Measurements from ENCODE around the gene CSNK1G1. TPM values are rescaled to one million over a fixed set of nuclear protein-coding genes. Genes with fewer than 3 reads are reported as not detected.

Gene CSNK1G1
- total RNA-seq, 1 experiment from 2014 or later = 19.6 TPM

DNA sequence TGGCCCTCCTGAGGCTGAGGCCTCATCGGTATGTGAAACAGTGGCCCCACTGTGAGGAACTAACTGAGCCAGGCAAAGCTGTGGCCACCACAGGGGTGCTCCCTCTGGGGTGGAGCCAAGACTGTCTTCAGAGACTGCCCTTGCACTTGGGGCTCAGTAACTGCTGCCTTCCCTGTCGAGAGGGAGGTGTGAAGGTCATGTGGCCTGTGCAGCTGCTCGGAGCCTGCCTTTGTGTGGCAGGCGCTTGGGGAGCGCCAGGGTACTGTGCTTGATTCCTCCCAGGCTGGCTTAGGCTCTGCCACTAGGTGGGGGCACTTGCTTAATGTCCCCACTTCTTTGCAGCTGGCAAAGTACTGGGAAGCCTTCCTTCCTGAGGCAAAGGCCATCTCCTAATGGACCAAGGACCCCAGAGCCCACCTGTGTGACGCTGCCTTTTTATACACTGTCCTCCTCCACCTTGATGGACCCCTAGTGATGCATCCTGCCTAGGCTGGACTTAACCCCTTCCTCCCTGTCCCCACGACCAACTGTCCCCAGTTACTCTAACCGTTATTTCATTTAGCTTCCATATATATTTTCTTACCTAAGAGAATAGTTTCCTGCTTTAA is 218.6 kb downstream of the CSNK1G1 start:
- no peak overlapping the region for H2AFZ ChIP-seq
- no TSS peak for BruUV-seq (replicated peaks)
- intact Hi-C loops (cut with micrococcal nuclease; ENCODE audit: unreplicated experiment) = no loop called here
- H3K27ac ChIP-seq = no peak overlapping the region
- H3K9me3 ChIP-seq (ENCODE audit: insufficient read depth, low read depth) = no peaks in the 10 kb centered on the region
- no peak for TF ChIP-seq EZH2 (IDR thresholded peaks at IDR 0.05; ENCODE audit: low read depth)
- TF ChIP-seq, protein P1, sequence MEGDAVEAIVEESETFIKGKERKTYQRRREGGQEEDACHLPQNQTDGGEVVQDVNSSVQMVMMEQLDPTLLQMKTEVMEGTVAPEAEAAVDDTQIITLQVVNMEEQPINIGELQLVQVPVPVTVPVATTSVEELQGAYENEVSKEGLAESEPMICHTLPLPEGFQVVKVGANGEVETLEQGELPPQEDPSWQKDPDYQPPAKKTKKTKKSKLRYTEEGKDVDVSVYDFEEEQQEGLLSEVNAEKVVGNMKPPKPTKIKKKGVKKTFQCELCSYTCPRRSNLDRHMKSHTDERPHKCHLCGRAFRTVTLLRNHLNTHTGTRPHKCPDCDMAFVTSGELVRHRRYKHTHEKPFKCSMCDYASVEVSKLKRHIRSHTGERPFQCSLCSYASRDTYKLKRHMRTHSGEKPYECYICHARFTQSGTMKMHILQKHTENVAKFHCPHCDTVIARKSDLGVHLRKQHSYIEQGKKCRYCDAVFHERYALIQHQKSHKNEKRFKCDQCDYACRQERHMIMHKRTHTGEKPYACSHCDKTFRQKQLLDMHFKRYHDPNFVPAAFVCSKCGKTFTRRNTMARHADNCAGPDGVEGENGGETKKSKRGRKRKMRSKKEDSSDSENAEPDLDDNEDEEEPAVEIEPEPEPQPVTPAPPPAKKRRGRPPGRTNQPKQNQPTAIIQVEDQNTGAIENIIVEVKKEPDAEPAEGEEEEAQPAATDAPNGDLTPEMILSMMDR (conservative IDR thresholded peaks at IDR 0.05) = no peak
- DNase-seq = no peak
- H3K9me2 ChIP-seq (ENCODE audit: insufficient read depth) = no peaks in the 10 kb centered on the region
- H3K27me3 ChIP-seq (ENCODE audit: insufficient read depth, low read depth) = no peaks in the 10 kb centered on the region
- no peaks in the 10 kb centered on the region for H3K79me2 ChIP-seq (ENCODE audit: low read depth)
- H3F3A ChIP-seq (ENCODE audit: insufficient read depth, low read depth) = no peaks in the 10 kb centered on the region
- H3K4me3 ChIP-seq = no peak overlapping the region
- H4K20me1 ChIP-seq (ENCODE audit: insufficient read depth) = no peaks in the 10 kb centered on the region
- H3K36me3 ChIP-seq (ENCODE audit: low read depth) = no peaks in the 10 kb centered on the region
- POLR2A ChIA-PET (ENCODE audit: unreplicated experiment) = interaction anchor here (0.6 kb wide), 1 partner anchor 44 kb away, joined by 24 read pairs; the partner anchor contains the start of gene CIAO2A
- CTCF ChIA-PET = no interaction called here
- no peak overlapping the region for H3K4me2 ChIP-seq
- H3K4me1 ChIP-seq (replicated peaks; ENCODE audit: insufficient read depth) = no peaks in the 10 kb centered on the region

DNA sequence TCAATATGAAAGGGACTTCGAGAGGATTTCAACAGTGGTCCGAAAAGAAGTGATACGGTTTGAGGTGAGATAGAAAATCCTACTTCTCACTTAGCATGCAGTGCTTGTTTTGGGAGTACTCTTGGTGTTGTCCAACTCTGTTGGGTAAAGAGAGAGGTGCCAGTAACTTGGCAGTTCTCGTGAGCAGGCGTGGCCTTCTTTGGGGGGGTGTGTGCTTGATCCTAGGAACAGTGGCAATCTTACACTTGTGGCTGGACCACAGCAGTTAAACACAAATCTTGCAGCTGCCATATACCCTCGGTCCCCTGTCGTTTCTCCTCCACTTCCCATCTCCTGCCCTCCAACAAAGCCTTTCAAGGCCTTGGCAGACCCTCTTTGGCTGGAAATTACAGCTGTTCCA is 219.6 kb downstream of the CSNK1G1 start:
- no peaks in the 10 kb centered on the region for H3K36me3 ChIP-seq (ENCODE audit: low read depth)

DNA sequence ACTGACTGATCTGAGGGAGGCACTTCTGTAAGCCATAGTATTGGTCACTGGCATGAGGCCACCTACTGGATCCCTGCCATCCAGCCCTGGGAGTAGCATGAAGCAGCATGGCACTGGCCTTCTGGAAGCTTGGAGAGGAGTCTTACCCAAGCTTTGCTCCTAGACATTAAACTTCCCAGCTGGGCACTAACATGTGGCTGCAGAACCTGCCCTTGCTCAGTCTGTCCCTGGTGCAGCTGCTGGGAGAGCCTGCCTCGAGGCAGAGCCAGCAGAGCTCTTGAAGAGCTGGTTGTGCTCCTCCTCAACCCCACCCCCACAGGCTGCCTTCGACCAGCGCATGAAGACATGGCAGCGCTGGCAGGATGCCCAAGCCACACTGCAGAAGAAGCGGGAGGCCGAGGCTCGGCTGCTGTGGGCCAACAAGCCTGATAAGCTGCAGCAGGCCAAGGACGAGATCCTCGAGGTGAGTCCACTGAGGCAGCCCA is 221.6 kb downstream of the CSNK1G1 start:
- no TSS peak for BruUV-seq (replicated peaks)
- Histone ChIP-seq H3K9me2 (ENCODE audit: insufficient read depth) (no peaks in the 10 kb centered on the region), H3K27me3 (ENCODE audit: insufficient read depth, low read depth) (no peaks in the 10 kb centered on the region), H3K9me3 (ENCODE audit: insufficient read depth, low read depth) (no peaks in the 10 kb centered on the region), H3F3A (ENCODE audit: insufficient read depth, low read depth) (no peaks in the 10 kb centered on the region), H4K20me1 (ENCODE audit: insufficient read depth) (no peaks in the 10 kb centered on the region), H3K4me3 (no peak overlapping the region), H3K27ac (no peak overlapping the region), H3K36me3 (ENCODE audit: low read depth) (no peaks in the 10 kb centered on the region), H3K79me2 (ENCODE audit: low read depth) (no peaks in the 10 kb centered on the region), H3K4me2 (no peak overlapping the region), H3K4me1 (replicated peaks; ENCODE audit: insufficient read depth) (no peaks in the 10 kb centered on the region), H2AFZ (no peak overlapping the region)
- no peak for DNase-seq
- TF ChIP-seq EZH2 (IDR thresholded peaks at IDR 0.05; ENCODE audit: low read depth) = no peak
- TF ChIP-seq, protein P1 (conservative IDR thresholded peaks at IDR 0.05) = no peak
- CTCF ChIA-PET = no interaction called here
- POLR2A ChIA-PET (ENCODE audit: unreplicated experiment) = no interaction called here
- intact Hi-C loops (cut with micrococcal nuclease; ENCODE audit: unreplicated experiment) = no loop called here

More for the DNA sequence above, 219.6 kb downstream of the CSNK1G1 start:
- intact Hi-C loops (cut with micrococcal nuclease; ENCODE audit: unreplicated experiment) = no loop called here
- no peaks in the 10 kb centered on the region for H3K9me2 ChIP-seq (ENCODE audit: insufficient read depth)
- ChIA-PET CTCF (interaction anchor here (1.0 kb wide), 1 partner anchor 15 kb away, joined by 3 read pairs; no protein-coding TSS in a partner anchor), POLR2A (ENCODE audit: unreplicated experiment) (interaction anchor here (0.6 kb wide), 1 partner anchor 43 kb away, joined by 24 read pairs; the partner anchor contains the start of gene CIAO2A)
- no peak overlapping the region for H2AFZ ChIP-seq
- H3K9me3 ChIP-seq (ENCODE audit: insufficient read depth, low read depth) = no peaks in the 10 kb centered on the region
- no peaks in the 10 kb centered on the region for H3K79me2 ChIP-seq (ENCODE audit: low read depth)
- H3K27me3 ChIP-seq (ENCODE audit: insufficient read depth, low read depth) = no peaks in the 10 kb centered on the region
- no peak overlapping the region for H3K27ac ChIP-seq
- no peaks in the 10 kb centered on the region for H3K4me1 ChIP-seq (replicated peaks; ENCODE audit: insufficient read depth)
- H3K4me3 ChIP-seq = no peak overlapping the region
- no TSS peak for BruUV-seq (replicated peaks)
- no peak for TF ChIP-seq EZH2 (IDR thresholded peaks at IDR 0.05; ENCODE audit: low read depth)
- TF ChIP-seq, protein P1 (conservative IDR thresholded peaks at IDR 0.05) = no peak
- no peak overlapping the region for H3K4me2 ChIP-seq
- no peak for DNase-seq
- no peaks in the 10 kb centered on the region for H3F3A ChIP-seq (ENCODE audit: insufficient read depth, low read depth)
- no peaks in the 10 kb centered on the region for H4K20me1 ChIP-seq (ENCODE audit: insufficient read depth)
